SU-DHL-6 (cell line): ENCODE data around the gene CD274.

Source experiments
- H2AFZ ChIP-seq: fragments of 200-600 bp; sonication (generic); 2 replicates; pipeline ENCODE4 v1.6.1; 2014; ENCODE audit warnings: low read depth, mild to moderate bottlenecking, moderate library complexity, mixed read lengths, antibody characterized with exemption, low read length; ENCODE audit not compliant: severe bottlenecking
- H3F3A ChIP-seq: fragments of 200-600 bp; shearing (Covaris generic); 2 replicates; pipeline ENCODE4 v1.6.0; 2016; ENCODE audit warnings: antibody characterized with exemption, mild to moderate bottlenecking; ENCODE audit not compliant: insufficient read depth
- H3K27ac ChIP-seq: fragments of 200-600 bp; sonication (generic); 2 replicates; pipeline ENCODE4 v1.5.1; 2016; ENCODE audit warnings: low read depth, mild to moderate bottlenecking, low read length, moderate library complexity, mixed read lengths
- H3K27me3 ChIP-seq: fragments of 200-600 bp; sonication (generic), shearing (Covaris generic); 2 replicates; pipeline ENCODE4 v1.6.0; 2014; ENCODE audit warnings: mild to moderate bottlenecking, low read length
- H3K36me3 ChIP-seq: fragments of 200-600 bp; sonication (generic); 2 replicates; pipeline ENCODE4 v1.6.1; 2014; ENCODE audit warnings: mild to moderate bottlenecking, low read length, mixed read lengths
- H3K4me2 ChIP-seq: fragments of 300-600, 200-600 bp; shearing (Covaris generic), sonication (generic); 2 replicates; pipeline ENCODE4 v1.6.0; 2014; ENCODE audit warnings: low read length, low read depth, mild to moderate bottlenecking; ENCODE audit not compliant: poor library complexity, severe bottlenecking
- H3K4me3 ChIP-seq: fragments of 200-600 bp; sonication (generic); 2 replicates; pipeline ENCODE4 v1.5.1; 2014; ENCODE audit warnings: antibody characterized with exemption, low read length, mild to moderate bottlenecking, mixed read lengths; ENCODE audit not compliant: insufficient read depth, poor library complexity, severe bottlenecking
- H3K79me2 ChIP-seq: fragments of 200-600 bp; sonication (generic); 2 replicates; pipeline ENCODE4 v1.6.1; 2014; ENCODE audit warnings: mild to moderate bottlenecking, low read length, moderate library complexity; ENCODE audit not compliant: insufficient read depth
- H3K9ac ChIP-seq: fragments of 200-600 bp; sonication (generic); 2 replicates; pipeline ENCODE4 v1.7.0; 2014; ENCODE audit warnings: mild to moderate bottlenecking, low read length
- H3K9me2 ChIP-seq: fragments of 200-600 bp; sonication (generic); replicated peaks from 2 replicates; pipeline ENCODE4 v1.6.1; 2014; ENCODE audit warnings: low read length; ENCODE audit not compliant: insufficient read depth
- H3K9me3 ChIP-seq: fragments of 200-600 bp; sonication (generic); 2 replicates; pipeline ENCODE4 v1.6.1; 2014; ENCODE audit warnings: low read length, mixed read lengths; ENCODE audit not compliant: insufficient read depth
- H4K20me1 ChIP-seq: fragments of 200-600 bp; sonication (generic); 2 replicates; pipeline ENCODE4 v1.6.1; 2014; ENCODE audit warnings: low read depth, mild to moderate bottlenecking, antibody characterized with exemption, low read length, moderate library complexity, mixed read lengths
- CTCF ChIP-seq: fragments of 200-600 bp; sonication (generic); IDR thresholded peaks from one replicate; pipeline ENCODE4 v1.5.1; 2017; ENCODE audit warnings: antibody characterized with exemption, mild to moderate bottlenecking, low read length, moderate library complexity; ENCODE audit not compliant: insufficient read depth, poor library complexity, severe bottlenecking
- EZH2phosphoT487 ChIP-seq: fragments of 200-600 bp; sonication (generic), shearing (Covaris generic); conservative IDR thresholded peaks from 2 replicates; pipeline ENCODE4 v1.6.1; 2018; ENCODE audit warnings: mild to moderate bottlenecking, antibody characterized with exemption, low read length, moderate library complexity, mixed read lengths

Gene CD274

GRCh38 chr9:5512658-5513452, 62.5 kb downstream of the CD274 start:
- H3K4me2 ChIP-seq, result no peak overlapping the region
- no peaks in the 10 kb centered on the region for H3K36me3 ChIP-seq
- H3F3A ChIP-seq, result no peaks in the 10 kb centered on the region
- H3K79me2 ChIP-seq, result no peaks in the 10 kb centered on the region
- no peaks in the 10 kb centered on the region for H4K20me1 ChIP-seq
- H3K9me3 ChIP-seq, result no peaks in the 10 kb centered on the region
- H2AFZ ChIP-seq, result no peak overlapping the region
- no peak overlapping the region for H3K4me3 ChIP-seq
- no peak overlapping the region for H3K27ac ChIP-seq
- H3K9ac ChIP-seq, result no peak overlapping the region
- H3K27me3 ChIP-seq, result no peaks in the 10 kb centered on the region
- H3K9me2 ChIP-seq, result no peaks in the 10 kb centered on the region
- TF ChIP-seq EZH2phosphoT487 (no peak), CTCF (no peak)

- no peak for TF ChIP-seq CTCF
- no peak for TF ChIP-seq EZH2phosphoT487
- Histone ChIP-seq H3K4me3 (no peak overlapping the region), H3K36me3 (no peaks in the 10 kb centered on the region), H3K9me3 (no peaks in the 10 kb centered on the region), H3K27ac (no peak overlapping the region), H3F3A (no peaks in the 10 kb centered on the region), H3K27me3 (no peaks in the 10 kb centered on the region), H3K79me2 (no peaks in the 10 kb centered on the region), H2AFZ (no peak overlapping the region), H3K9ac (no peak overlapping the region), H3K9me2 (no peaks in the 10 kb centered on the region), H3K4me2 (no peak overlapping the region), H4K20me1 (no peaks in the 10 kb centered on the region)
Measured at GRCh38 chr9:5513966-5514616, 63.7 kb downstream of the CD274 start.

GRCh38 chr9:5514617-5515260, 64.4 kb downstream of the CD274 start:
- H3K4me2 ChIP-seq, result no peak overlapping the region
- H3F3A ChIP-seq, result no peaks in the 10 kb centered on the region
- H3K9ac ChIP-seq, result no peak overlapping the region
- no peak overlapping the region for H3K27ac ChIP-seq
- TF ChIP-seq EZH2phosphoT487, result no peak
- no peak for TF ChIP-seq CTCF
- H4K20me1 ChIP-seq, result no peaks in the 10 kb centered on the region
- no peaks in the 10 kb centered on the region for H3K9me2 ChIP-seq
- H2AFZ ChIP-seq, result no peak overlapping the region
- no peak overlapping the region for H3K4me3 ChIP-seq
- H3K9me3 ChIP-seq, result no peaks in the 10 kb centered on the region
- no peaks in the 10 kb centered on the region for H3K27me3 ChIP-seq
- no peaks in the 10 kb centered on the region for H3K36me3 ChIP-seq
- no peaks in the 10 kb centered on the region for H3K79me2 ChIP-seq
